Measurements from ENCODE around the gene TLE1.
"Not testable (repeated sequence)": the region's sequence is repeated elsewhere in the genome, so short reads cannot be mapped to it uniquely, and the experiment has no call there.

The TLE1 gene

GRCh38 chr9:81613002-81613812, 76.1 kb downstream of the TLE1 start:
- TF ChIP-seq GATA1 (IDR thresholded peaks at IDR 0.05; ENCODE audit: low read depth, low read length) (no peak), POLR2A (IDR thresholded peaks at IDR 0.05; ENCODE audit: low read length) (no peak)
- peak in 1 of 2 experiments; percentile 22 for DNase-seq

DNA sequence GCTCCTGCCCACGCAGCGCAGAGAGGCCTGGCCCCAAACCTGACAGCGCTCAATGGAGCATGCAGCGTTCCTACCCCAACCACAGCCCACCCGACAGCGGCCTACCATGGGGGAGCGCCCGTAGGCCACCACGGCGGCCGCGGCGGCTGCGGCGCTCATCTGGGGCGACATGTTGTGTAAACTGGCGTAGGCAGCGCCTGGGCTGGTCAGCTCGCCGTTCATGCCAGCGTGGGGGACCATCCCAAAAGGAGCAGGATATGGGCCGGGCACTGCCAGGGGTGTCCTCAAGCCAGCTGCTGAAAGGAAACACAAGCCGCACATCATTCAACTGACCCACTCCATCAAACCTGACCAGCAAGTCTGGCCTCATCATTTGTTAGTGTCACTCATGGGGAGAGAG, 77.7 kb downstream of the TLE1 start:
- TF ChIP-seq POLR2A (IDR thresholded peaks at IDR 0.05; ENCODE audit: low read length) = no peak
- TF ChIP-seq GATA1 (IDR thresholded peaks at IDR 0.05; ENCODE audit: low read depth, low read length) = no peak
- DNase-seq = no peak

DNA sequence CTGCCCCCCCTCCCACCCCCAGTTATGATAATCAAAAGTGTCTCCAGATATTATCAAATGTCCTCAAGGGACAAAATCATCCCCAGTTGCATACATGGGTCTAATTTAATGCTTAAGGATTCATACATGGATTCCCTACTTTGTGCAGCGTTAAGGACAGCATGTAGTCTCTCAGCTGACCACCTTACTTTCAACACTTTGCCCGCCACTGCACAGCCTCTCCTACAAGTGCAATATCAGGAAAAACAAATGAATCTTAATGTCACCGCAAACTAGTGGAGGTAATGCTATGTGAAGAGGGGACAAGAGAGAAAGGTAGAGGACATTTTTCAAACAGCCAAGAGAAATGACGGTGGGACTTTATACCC, 78.6 kb downstream of the TLE1 start:
- no peak for DNase-seq
- TF ChIP-seq POLR2A (IDR thresholded peaks at IDR 0.05; ENCODE audit: low read length) (no peak), GATA1 (IDR thresholded peaks at IDR 0.05; ENCODE audit: low read depth, low read length) (no peak)

DNA sequence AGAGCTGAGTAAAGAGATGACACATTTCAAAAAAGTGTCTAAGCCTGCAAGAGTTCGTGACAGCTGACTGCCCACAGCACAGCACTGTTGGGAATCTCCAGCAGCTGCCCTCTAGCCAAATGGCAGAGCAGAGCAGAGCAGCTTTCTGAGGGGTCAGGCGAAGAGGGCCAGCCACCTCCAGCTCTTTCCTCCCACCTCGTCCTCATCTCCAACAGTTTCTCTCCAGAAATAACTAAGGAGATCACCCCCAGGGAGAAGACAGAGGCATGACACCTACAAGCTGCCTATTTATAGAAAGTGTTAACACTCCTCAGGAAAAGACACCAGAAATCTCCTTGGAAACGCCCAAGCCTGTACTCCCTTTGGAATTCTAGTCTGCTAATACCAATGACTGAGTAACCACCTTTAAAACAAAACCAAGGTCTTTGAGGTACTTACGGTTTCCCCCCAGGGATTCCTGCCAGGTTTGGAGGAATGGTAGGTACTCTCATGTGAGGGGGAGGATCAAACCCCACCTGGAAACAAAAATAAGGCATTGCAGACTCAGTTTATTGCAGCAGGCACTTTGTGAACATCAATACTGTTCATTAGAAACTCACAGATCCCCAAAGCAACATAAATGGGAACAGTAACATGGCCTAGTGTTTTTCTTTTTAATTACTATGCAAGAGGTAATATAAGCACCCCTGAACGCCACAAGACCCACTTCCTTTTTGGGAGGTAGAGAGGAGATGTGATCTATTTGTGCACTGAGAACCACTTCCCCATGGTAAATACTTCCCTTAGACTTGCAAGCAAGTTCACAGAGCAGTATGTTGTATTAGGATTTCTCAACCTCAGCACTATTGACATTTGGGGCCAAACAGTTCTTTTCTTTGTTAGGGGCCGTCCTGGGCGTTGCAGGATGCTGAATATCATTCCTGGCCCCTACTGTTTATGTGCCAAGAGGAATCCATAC, 79.3 kb downstream of the TLE1 start:
- TF ChIP-seq GATA1 (IDR thresholded peaks at IDR 0.05; ENCODE audit: low read depth, low read length) = no peak
- TF ChIP-seq POLR2A (IDR thresholded peaks at IDR 0.05; ENCODE audit: low read length) = no peak
- no peak for DNase-seq

GRCh38 chr9:81608289-81608657, 81.1 kb downstream of the TLE1 start:
- TF ChIP-seq POLR2A (IDR thresholded peaks at IDR 0.05; ENCODE audit: low read length) (no peak), GATA1 (IDR thresholded peaks at IDR 0.05; ENCODE audit: low read depth, low read length) (no peak)

GRCh38 chr9:81607593-81608288, 81.6 kb downstream of the TLE1 start:
- DNase-seq = peak; percentile 39 to 74
- TF ChIP-seq POLR2A (IDR thresholded peaks at IDR 0.05; ENCODE audit: low read length) (no peak), GATA1 (IDR thresholded peaks at IDR 0.05; ENCODE audit: low read depth, low read length) (no peak)

More at GRCh38 chr9:81608289-81608657, 81.1 kb downstream of the TLE1 start:
- DNase-seq = no peak

- DNase-seq = not testable (repeated sequence)
These were observed 83.1 kb downstream of the TLE1 start for GRCh38 chr9:81606261-81606660.

DNA sequence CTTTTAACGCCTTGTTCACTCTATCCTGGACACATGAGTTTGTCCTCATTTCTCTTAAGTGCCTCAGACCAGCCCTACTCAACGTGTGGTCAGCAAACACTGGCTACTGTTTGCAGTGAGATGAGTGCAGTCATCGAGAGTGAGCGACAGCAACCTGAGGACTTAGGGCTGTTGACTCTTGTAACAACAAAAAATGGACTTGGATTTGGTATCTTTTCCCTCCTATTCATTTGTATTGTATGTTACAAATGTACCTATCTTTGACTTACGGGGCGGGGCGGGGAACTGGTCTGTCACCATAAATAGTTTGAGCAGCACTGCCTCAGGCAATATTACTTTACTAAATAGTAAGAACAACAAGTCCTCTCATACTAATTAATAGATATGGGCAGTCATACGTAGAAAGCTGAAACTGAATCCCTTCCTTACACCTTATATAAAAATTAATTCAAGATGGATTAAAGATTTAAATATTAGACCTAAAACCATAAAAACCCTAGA, 84.1 kb downstream of the TLE1 start:
- DNase-seq = no peak

DNA sequence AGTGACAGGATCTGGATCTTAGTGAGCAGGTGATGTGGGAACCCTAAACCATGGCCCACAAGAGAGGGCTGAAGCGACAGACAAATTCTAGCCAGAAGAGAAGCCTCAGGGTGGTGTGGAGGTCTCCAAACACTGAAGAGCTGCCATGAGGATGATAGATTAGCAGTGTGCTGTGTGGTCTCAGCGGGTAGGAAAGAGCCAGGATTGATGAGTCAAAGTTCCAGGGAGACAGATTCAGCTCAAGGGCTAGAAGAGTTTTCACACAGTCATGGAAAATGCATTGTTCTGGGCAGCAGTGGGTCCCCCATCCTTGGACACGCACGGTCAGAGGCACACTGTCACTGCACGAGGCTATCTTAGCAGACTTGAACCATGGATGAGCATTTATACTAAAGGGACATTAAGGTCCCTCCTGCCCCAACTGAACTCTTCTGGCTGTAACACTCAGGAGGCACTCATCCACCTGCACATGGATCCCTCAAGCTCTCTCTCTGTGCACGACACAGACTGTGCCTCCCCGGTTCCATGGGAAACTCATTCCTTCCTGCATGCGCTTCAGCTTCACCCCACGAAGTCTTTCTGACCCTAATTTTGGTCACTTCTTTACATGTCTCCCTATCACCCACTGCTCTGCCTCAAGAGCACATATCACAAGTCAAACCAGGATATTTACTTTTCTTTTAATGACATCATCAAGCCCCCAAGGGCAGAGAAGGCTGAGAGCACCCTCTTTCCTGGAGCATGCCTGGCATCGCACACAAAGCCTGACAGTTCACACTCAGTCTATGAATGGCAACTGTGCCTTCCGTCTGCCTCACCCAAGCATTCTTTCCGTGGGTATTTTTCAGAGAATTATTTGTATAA, 84.8 kb downstream of the TLE1 start:
- no peak for DNase-seq
- TF ChIP-seq POLR2A (IDR thresholded peaks at IDR 0.05; ENCODE audit: low read length) = no peak
- no peak for TF ChIP-seq GATA1 (IDR thresholded peaks at IDR 0.05; ENCODE audit: low read depth, low read length)

More for the DNA sequence above, 84.1 kb downstream of the TLE1 start:
- TF ChIP-seq GATA1 (IDR thresholded peaks at IDR 0.05; ENCODE audit: low read depth, low read length) (no peak), POLR2A (IDR thresholded peaks at IDR 0.05; ENCODE audit: low read length) (no peak)

GRCh38 chr9:81602887-81603680, 86.3 kb downstream of the TLE1 start:
- no peak for TF ChIP-seq GATA1 (IDR thresholded peaks at IDR 0.05; ENCODE audit: low read depth, low read length)
- no peak for TF ChIP-seq POLR2A (IDR thresholded peaks at IDR 0.05; ENCODE audit: low read length)
- no peak for DNase-seq

DNA sequence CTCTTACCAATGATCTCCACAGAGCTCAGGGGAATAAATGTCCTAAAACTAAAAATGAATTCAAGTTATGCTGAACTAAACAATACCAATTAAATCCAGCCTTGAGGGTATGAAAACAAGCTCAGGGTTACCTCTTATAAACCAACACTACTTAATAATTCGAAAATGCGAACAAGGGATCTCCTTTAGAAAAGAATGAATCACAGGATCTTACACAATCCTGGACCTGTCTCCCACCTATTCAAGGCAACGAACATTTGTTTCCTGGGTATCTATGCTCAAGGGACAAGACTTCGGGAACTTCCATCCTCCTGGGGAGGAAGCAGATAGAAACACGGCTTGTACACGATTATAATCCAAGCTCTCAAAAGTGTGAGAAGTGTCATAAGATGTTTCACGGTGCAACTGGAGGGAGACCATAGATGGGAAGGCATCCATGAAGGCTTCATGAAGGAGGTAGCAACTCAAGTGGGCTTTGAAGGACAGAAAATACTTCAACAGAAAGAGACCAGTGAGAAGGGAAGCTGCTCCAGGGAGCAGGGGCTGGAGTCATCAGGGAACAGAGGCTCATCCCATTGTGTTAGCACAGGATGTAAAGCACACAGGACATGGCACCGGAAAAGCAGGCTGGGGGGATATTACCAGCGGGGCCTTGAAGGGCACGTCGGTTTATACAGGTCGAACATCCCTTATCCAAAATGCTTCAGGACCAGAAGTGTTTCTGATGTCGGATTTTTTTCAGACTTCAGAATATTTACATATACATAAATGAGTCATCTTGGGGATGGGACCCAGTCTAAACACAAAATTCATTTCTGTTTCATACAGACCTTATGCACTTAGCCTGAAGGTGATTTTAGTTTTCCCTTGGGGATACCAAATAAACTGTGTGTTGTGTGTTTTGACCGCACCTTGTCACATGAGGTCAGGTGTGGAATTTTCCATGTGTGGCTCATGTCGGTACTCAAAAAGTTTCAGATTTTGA, 87.4 kb downstream of the TLE1 start:
- no peak for DNase-seq
- TF ChIP-seq POLR2A (IDR thresholded peaks at IDR 0.05; ENCODE audit: low read length) (no peak), GATA1 (IDR thresholded peaks at IDR 0.05; ENCODE audit: low read depth, low read length) (no peak)

All from erythroblast (primary cell).